ENCODE measurements around the gene ADAR.

Gene ADAR

DNA sequence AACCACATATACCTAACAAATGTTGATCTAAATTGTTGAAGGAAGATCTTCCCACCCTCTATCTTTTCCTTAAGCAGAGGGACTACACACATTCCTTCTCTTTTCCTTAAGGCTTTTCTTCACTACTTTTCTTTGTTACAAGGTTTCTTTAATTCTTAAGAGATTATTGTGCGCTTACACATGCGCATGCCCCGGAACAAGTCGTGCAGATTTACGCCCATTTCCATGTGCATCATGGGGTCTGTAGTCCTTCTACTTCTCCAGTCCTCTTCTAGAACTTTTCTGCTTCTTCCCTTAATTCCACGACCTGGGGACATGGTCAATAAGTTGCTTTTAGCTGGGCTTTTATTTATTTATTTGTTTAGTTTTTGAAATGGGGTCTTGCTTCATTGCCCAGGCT lies 42.1 kb downstream of the ADAR start:
- TF ChIP-seq, protein P1, sequence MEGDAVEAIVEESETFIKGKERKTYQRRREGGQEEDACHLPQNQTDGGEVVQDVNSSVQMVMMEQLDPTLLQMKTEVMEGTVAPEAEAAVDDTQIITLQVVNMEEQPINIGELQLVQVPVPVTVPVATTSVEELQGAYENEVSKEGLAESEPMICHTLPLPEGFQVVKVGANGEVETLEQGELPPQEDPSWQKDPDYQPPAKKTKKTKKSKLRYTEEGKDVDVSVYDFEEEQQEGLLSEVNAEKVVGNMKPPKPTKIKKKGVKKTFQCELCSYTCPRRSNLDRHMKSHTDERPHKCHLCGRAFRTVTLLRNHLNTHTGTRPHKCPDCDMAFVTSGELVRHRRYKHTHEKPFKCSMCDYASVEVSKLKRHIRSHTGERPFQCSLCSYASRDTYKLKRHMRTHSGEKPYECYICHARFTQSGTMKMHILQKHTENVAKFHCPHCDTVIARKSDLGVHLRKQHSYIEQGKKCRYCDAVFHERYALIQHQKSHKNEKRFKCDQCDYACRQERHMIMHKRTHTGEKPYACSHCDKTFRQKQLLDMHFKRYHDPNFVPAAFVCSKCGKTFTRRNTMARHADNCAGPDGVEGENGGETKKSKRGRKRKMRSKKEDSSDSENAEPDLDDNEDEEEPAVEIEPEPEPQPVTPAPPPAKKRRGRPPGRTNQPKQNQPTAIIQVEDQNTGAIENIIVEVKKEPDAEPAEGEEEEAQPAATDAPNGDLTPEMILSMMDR (conservative IDR thresholded peaks at IDR 0.05) = no peak
- no peak overlapping the region for H3K27ac ChIP-seq

DNA sequence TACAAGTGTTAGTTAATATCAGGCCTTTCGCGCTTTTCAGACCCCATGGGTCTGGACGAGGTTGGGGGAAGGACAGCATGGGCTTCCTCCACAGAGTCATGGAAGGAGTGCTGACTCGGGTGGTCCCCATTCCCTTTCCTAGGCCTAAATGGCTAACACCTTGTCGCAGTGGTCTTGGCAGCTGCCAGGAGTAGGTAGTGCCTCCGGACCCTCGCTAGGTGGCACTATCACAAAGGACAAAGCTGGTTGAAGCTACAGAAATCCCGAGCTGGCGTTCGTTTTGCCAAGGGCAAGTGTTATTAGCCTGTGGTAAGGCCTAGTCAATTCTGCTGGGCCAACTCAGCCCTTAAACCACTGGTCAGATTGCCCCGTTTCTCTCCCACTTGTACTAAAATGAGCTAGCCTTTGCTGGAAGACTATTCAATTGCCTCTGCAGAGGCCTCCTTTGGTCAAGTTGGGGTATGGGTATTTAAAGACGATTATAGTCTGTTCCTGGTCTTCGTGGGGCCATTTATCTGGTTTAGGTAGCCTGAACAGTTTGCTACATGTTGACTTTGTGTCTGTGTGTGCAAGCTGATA lies 48.4 kb downstream of the ADAR start:
- H3K27ac ChIP-seq = peak overlapping the region; percentile 97
- TF ChIP-seq, protein P1 (conservative IDR thresholded peaks at IDR 0.05) = peak; percentile 97

DNA sequence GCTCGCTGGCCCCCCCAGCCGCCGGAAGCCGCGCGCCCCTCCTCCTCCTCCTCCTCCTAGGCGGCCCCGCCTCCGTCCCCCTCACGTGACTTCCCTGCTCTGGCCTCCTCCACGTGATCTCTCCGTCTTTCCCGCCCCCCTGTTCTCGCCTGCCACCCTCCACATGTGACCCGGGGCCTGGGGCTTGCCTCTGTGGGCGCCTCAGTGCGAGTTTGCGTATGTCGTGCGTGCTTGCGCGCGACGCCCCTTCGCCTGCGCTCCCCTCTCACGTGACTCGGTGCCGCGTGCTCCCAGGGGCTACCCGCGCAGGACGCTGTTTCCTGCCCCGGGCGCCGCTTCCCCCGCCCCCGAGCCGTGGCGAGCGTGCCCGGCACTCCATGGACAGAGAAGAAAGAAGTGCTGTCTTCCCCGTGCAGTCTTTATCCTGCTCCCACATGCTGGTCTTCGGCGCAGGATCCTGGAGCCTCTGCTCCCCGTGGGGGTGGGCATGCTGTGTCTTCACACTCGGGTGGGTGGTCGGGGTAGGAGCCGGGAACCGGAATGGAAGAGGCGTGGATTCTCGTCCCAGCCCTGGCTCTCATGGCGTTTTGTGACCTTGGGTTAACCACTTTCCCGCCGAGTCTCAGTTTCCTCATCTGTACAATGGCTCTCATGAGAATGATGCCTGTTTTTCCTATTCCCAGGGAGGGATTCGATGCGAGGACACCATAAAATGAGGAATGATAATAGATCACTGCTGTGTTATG lies 49.1 kb downstream of the ADAR start:
- TF ChIP-seq, protein P1 (conservative IDR thresholded peaks at IDR 0.05) = no peak
- peak overlapping the region; percentile 97 for H3K27ac ChIP-seq

DNA sequence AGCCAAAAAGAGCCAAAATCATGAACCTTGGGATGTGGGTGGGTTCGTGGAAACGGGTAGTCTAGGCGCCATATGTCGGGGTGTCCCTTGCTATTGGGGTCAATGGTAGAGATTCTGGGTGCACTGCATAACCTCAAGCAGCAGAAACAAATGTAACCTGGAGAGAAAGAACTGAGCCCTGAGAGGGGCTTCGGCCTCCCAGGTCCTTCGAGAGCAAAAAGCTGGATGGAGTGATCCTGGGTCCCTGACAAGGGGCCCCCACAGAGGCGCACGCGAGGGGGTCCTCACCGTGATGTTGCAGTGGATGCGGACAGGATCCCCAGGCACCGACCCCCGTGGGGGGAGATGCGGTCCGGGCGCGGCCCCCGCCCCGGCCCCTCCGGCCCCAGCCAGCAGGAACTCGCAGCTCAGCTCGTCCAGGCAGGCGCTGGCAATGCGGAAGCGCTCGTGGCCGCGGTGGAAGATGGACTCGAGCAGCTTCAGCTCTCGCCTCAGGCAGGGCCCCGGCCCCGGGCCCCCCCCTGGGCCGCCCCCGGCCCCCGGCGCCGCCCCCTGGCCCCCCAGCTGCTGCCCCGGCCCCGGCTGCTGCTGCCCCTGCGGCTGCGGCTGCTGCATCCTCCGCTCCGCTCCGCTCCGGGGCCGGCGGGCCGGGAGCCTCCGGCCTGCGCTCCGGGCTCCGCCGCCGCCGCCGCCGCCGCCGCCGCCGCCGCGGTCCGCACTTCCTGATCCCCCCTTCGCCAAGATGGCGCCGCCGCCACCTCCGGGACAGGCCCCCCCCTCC lies 49.9 kb downstream of the ADAR start, which contains the start of gene UBE2Q1:
Gene UBE2Q1 (minus strand): TSS at position 724 of the 781 bp plus-strand sequence. CDS start 109 bp downstream, at position 615.
- TF ChIP-seq, protein P1 (conservative IDR thresholded peaks at IDR 0.05) = no peak
- peak within 1 kb of the TSS; percentile 97 for H3K27ac ChIP-seq

DNA sequence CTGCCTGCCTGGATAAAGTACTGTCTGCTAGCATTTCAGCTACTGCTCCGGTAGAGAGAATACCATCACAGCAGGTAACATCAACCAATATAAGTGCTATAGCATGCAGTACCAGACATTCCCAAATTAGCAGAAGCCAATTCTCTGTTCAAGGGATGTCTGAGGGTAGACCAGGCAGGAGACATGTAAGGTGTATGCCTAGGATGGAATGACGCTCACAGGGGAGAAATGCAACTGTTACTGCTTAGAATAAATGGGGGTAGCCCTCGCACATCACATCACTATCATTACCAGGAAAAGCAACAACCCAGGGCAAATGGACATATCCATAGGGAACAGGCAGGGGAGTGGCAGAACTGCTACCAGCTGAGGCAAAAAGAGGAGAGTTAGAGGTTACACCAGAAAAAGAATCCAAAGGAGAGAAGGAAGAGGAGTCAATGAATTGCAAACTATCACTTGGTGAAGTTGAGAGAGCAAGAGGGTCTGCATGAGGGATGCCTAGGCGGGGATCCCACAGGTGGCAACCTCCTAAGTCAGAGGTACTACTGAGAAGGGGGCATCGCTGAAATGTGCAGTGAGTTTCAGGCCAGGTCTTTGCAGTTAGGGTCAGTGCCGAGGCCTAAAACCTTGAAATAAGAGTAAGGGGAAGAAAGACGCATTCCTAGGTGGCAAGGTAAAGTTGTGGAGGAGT lies 50.6 kb downstream of the ADAR start:
- H3K27ac ChIP-seq = peak overlapping the region; percentile 97
- TF ChIP-seq, protein P1 (conservative IDR thresholded peaks at IDR 0.05) = no peak

DNA sequence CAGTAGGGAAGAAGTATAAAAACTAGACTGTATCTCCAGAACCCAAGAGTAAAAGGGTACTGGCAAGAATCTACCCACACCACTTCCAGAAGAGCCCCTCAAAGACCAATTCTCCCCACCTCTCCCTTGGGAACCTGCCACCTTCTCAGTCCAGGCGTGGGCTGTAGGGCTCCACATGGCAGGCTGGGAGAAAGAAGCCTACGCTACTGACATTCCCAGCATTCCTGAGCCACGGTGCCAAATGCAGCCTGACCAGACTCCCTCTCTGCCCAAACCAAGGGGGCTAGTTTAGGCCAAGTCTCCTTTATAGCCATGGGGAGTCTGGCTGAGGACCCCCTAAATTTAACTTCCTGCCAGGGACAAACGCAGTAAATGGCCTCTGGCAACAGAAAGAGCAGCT lies 51.6 kb downstream of the ADAR start:
- H3K27ac ChIP-seq = peak overlapping the region; percentile 97; the same call in 1 of the 2 replicates
- TF ChIP-seq, protein P1 (conservative IDR thresholded peaks at IDR 0.05) = no peak

All from VCaP (cell line).